Measurements from ENCODE around the gene WDR72.

GRCh38 chr15:53611145-53611920 lies 148.1 kb downstream of the WDR72 start:
- TF ChIP-seq ZNF274 (IDR thresholded peaks at IDR 0.05; ENCODE audit: low read depth, low read length) = no peak
- no peak for TF ChIP-seq SUZ12 (IDR thresholded peaks at IDR 0.05; ENCODE audit: extremely low read depth, insufficient read depth, insufficient read length)
- no peak for TF ChIP-seq YY1 (IDR thresholded peaks at IDR 0.05; ENCODE audit: insufficient read depth, insufficient read length)

Data from NT2/D1 (cell line).